Naive thymus-derived CD8-positive, alpha-beta T cell (primary cell): ENCODE data around the gene ABCA2. TPM values are rescaled to one million over a fixed set of nuclear protein-coding genes. Genes with fewer than 3 reads are reported as not detected.

Experiments used
- ATAC-seq, 2 donors: fragments of 150-1000 bp; cut with Tn5 transposase in 1 of 2; sonication (Bioruptor Pico), chemical (Tn5 transposase) in 1 of 2; 1 replicate in 1 of 2; 2 replicates in 1 of 2; pipeline ENCODE4 v1.10.0; 2021; ENCODE audit warnings: mild to moderate bottlenecking in 2 of 2, moderate library complexity in 2 of 2
- POLR2A ChIA-PET: fragments of 350-600 bp; sonication (Branson Sonifier 250); formaldehyde crosslinking; loops from one replicate; lab custom pipeline; 2021; ENCODE audit warnings: antibody characterized with exemption; lab: Charles Lee
- DNase-seq, 10 donors: peaks; one replicate each; pipeline versions ENCODE4 v3.0.0 to v3.0.0-alpha.2; 2020 to 2022
- H3K27ac Mint-ChIP-seq, 10 donors: one replicate each; pipeline ENCODE4 v1.8.0; 2020 to 2022; ENCODE audit warnings: mild to moderate bottlenecking in 10 of 10, mixed read lengths in 10 of 10, moderate library complexity in 4 of 10, inconsistent platforms in 1 of 10
- H3K27me3 Mint-ChIP-seq, 5 donors: one replicate each; pipeline ENCODE4 v1.8.0; 2021 to 2022; ENCODE audit warnings: mixed read lengths in 5 of 5
- H3K36me3 Mint-ChIP-seq, 3 donors: one replicate each; pipeline ENCODE4 v1.8.0; 2020 to 2022; ENCODE audit warnings: mixed read lengths in 3 of 3, mild to moderate bottlenecking in 2 of 3, inconsistent platforms in 1 of 3
- H3K4me1 Mint-ChIP-seq, 4 donors: one replicate each; pipeline ENCODE4 v1.8.0; 2021 to 2022; ENCODE audit warnings: mixed read lengths in 4 of 4
- H3K4me3 Mint-ChIP-seq, 10 donors: one replicate each; pipeline ENCODE4 v1.8.0; 2020 to 2022; ENCODE audit warnings: mild to moderate bottlenecking in 10 of 10, mixed read lengths in 10 of 10, moderate library complexity in 6 of 10, inconsistent platforms in 1 of 10
- H3K9me3 Mint-ChIP-seq, 9 donors: one replicate each; pipeline ENCODE4 v1.8.0; 2020 to 2022; ENCODE audit warnings: mixed read lengths in 9 of 9, mild to moderate bottlenecking in 3 of 9, inconsistent platforms in 1 of 9, moderate library complexity in 1 of 9
- polyA plus RNA-seq, 3 donors: library from polyadenylated mRNA; unstranded; fragments of 300-500 nt; fragmentation: Illumina TruSeq; gene quantifications; one replicate each; pipeline ENCODE4 v1.2.3, GENCODE V29; 2021
- total RNA-seq, 8 experiments: library from RNA in 2 of 8; stranded (reverse) in 2 of 8; gene quantifications; one replicate each; pipeline ENCODE4 v1.2.3 and lab custom pipeline; 2021 to 2026

The ABCA2 gene
- total and polyA plus RNA-seq, 5 experiments from 2014 or later, result 3.9 to 41.5 (median 9.4) TPM

- no peak for DNase-seq
- Mint-ChIP-seq H3K4me3 (peak overlapping the region in 3 of 10 donors; percentile 63 to 78 (median 74)), H3K4me1 (peaks cover 14 to 65% (median 43%) of the 10 kb centered on the region in 4 donors), H3K27me3 (no peaks in the 10 kb centered on the region), H3K9me3 (peaks cover 0 to 11% (median 0%) of the 10 kb centered on the region in 9 donors), H3K27ac (peak overlapping the region in 5 of 10 donors; percentile 34 to 93 (median 72)), H3K36me3 (no peaks in the 10 kb centered on the region)
- no peak for ATAC-seq
- POLR2A ChIA-PET, result interaction anchor here (0.8 to 2.3 kb wide), 11 partner anchors 9 to 96 kb away, joined by 3 to 12 read pairs (median 3); partner anchors contain the start of genes C8G, CLIC3 and PAXX
Measured at GRCh38 chr9:136958898-136959850, 68.9 kb downstream of the ABCA2 start.

- ATAC-seq, result no peak
- no peak for DNase-seq
- POLR2A ChIA-PET, result interaction anchor here (0.6 to 1.7 kb wide), 4 partner anchors 21 to 118 kb away, joined by 3 to 4 read pairs (median 3); partner anchors contain the start of gene CLIC3
- no peaks in the 10 kb centered on the region for H3K36me3 Mint-ChIP-seq
- peaks cover 0 to 11% (median 0%) of the 10 kb centered on the region in 9 donors for H3K9me3 Mint-ChIP-seq
- peak overlapping the region in 3 of 10 donors; percentile 6 to 64 (median 37) for H3K27ac Mint-ChIP-seq
- no peaks in the 10 kb centered on the region for H3K27me3 Mint-ChIP-seq
- H3K4me3 Mint-ChIP-seq, result peak overlapping the region in 2 of 10 donors; percentile 6 to 39
- peaks cover 14 to 65% (median 42%) of the 10 kb centered on the region in 4 donors for H3K4me1 Mint-ChIP-seq
Measured at GRCh38 chr9:136958473-136958872, 69.6 kb downstream of the ABCA2 start.

- peak overlapping the region in 1 of 10 donors; percentile 39 for H3K4me3 Mint-ChIP-seq
- no peak for DNase-seq
- POLR2A ChIA-PET, result interaction anchor here (0.6 to 1.7 kb wide), 2 partner anchors 35 to 118 kb away, joined by 3 to 4 read pairs; no protein-coding TSS in a partner anchor
- H3K27ac Mint-ChIP-seq, result peak overlapping the region in 3 of 10 donors; percentile 38 to 72 (median 64)
- H3K9me3 Mint-ChIP-seq, result peaks cover 0 to 11% (median 0%) of the 10 kb centered on the region in 9 donors
- peaks cover 10 to 59% (median 37%) of the 10 kb centered on the region in 4 donors for H3K4me1 Mint-ChIP-seq
- no peaks in the 10 kb centered on the region for H3K27me3 Mint-ChIP-seq
- no peaks in the 10 kb centered on the region for H3K36me3 Mint-ChIP-seq
- no peak for ATAC-seq
Measured at GRCh38 chr9:136957901-136958300, 70.1 kb downstream of the ABCA2 start.

GRCh38 chr9:136957461-136957860 is 70.6 kb downstream of the ABCA2 start:
- ATAC-seq (no peak), DNase-seq (no peak)
- Mint-ChIP-seq H3K27ac (no peak overlapping the region), H3K9me3 (peaks cover 0 to 11% (median 0%) of the 10 kb centered on the region in 9 donors), H3K4me1 (peaks cover 8 to 55% (median 33%) of the 10 kb centered on the region in 4 donors), H3K4me3 (no peak overlapping the region), H3K27me3 (no peaks in the 10 kb centered on the region), H3K36me3 (no peaks in the 10 kb centered on the region)
- POLR2A ChIA-PET, result no interaction called here

Other genes starting within 250 kb of the ABCA2 start
Only the 30 nearest of the 38 such genes appear.
- 1 to 10 TPM; 1.3 TPM for gene AJM1, start 185.8 kb downstream of the ABCA2 start, total RNA-seq
- gene AJM1, start 185.8 kb downstream of the ABCA2 start, polyA plus RNA-seq, result under 1 TPM in 2 of 3 donors, not detected in 1; 0.05 to 0.10 TPM
- gene PHPT1, start 178.8 kb downstream of the ABCA2 start, total RNA-seq, result 10 to 100 TPM; 25.2 to 29.6 TPM
- gene PHPT1, start 178.8 kb downstream of the ABCA2 start, polyA plus RNA-seq, result 10 to 100 TPM; 82.6 to 98.1 (median 83.1) TPM
- gene MAMDC4, start 175.9 kb downstream of the ABCA2 start, total RNA-seq, result 1 to 10 TPM; 6.3 to 7.5 TPM
- under 1 TPM in 2 of 3 donors, not detected in 1; 0.14 to 0.35 TPM for gene MAMDC4, start 175.9 kb downstream of the ABCA2 start, polyA plus RNA-seq
- gene EDF1, start 161.9 kb downstream of the ABCA2 start, total RNA-seq, result 100 to 1,000 TPM; 291 to 301 TPM
- 100 to 1,000 TPM; 319 to 403 (median 380) TPM for gene EDF1, start 161.9 kb downstream of the ABCA2 start, polyA plus RNA-seq
- gene TRAF2, start 141.7 kb downstream of the ABCA2 start, total RNA-seq, result 10 to 100 TPM; 28.0 to 34.4 TPM
- 10 to 100 TPM in 2 of 3 donors, 1 to 10 TPM in 1; 7.9 to 24.4 (median 12.2) TPM for gene TRAF2, start 141.7 kb downstream of the ABCA2 start, polyA plus RNA-seq
- 10 to 100 TPM; 93.1 TPM for gene FBXW5, start 83.5 kb downstream of the ABCA2 start, total RNA-seq
- 10 to 100 TPM; 62.9 to 92.1 (median 83.7) TPM for gene FBXW5, start 83.5 kb downstream of the ABCA2 start, polyA plus RNA-seq
- gene C8G, start 83.0 kb downstream of the ABCA2 start, total RNA-seq, result under 1 TPM in 1 of 2 experiments, not detected in 1; 0.99 TPM
- 1 to 10 TPM in 1 of 3 donors, not detected in 2; 1.6 TPM for gene C8G, start 83.0 kb downstream of the ABCA2 start, polyA plus RNA-seq
- gene LCN12, start 76.0 kb downstream of the ABCA2 start, total RNA-seq, result 1 to 10 TPM; 2.6 to 2.7 TPM
- gene LCN12, start 76.0 kb downstream of the ABCA2 start, polyA plus RNA-seq, result not detected
- gene PTGDS, start 50.7 kb downstream of the ABCA2 start, total RNA-seq, result under 1 TPM in 1 of 2 experiments, not detected in 1; 0.58 TPM
- 1 to 10 TPM in 1 of 3 donors, under 1 TPM in 1, not detected in 1; 0.31 to 3.2 TPM for gene PTGDS, start 50.7 kb downstream of the ABCA2 start, polyA plus RNA-seq
- gene LCNL1, start 45.2 kb downstream of the ABCA2 start, total RNA-seq, result under 1 TPM; 0.44 to 0.74 TPM
- gene LCNL1, start 45.2 kb downstream of the ABCA2 start, polyA plus RNA-seq, result not detected
- gene PAXX, start 35.8 kb downstream of the ABCA2 start, total RNA-seq, result 100 to 1,000 TPM; 129 to 137 TPM
- gene PAXX, start 35.8 kb downstream of the ABCA2 start, polyA plus RNA-seq, result 100 to 1,000 TPM; 104 to 119 (median 112) TPM
- 10 to 100 TPM; 11.1 to 13.5 TPM for gene CLIC3, start 31.7 kb downstream of the ABCA2 start, total RNA-seq
- gene CLIC3, start 31.7 kb downstream of the ABCA2 start, polyA plus RNA-seq, result 10 to 100 TPM in 2 of 3 donors, 1 to 10 TPM in 1; 7.0 to 30.2 (median 16.9) TPM
- gene FUT7, start 3.9 kb upstream of the ABCA2 start, total RNA-seq, result under 1 TPM in 1 of 2 experiments, not detected in 1; 0.13 TPM
- 1 to 10 TPM; 1.2 to 1.6 (median 1.6) TPM for gene FUT7, start 3.9 kb upstream of the ABCA2 start, polyA plus RNA-seq
- gene NPDC1, start 17.9 kb upstream of the ABCA2 start, total RNA-seq, result 1 to 10 TPM; 2.8 to 4.3 TPM
- gene NPDC1, start 17.9 kb upstream of the ABCA2 start, polyA plus RNA-seq, result 1 to 10 TPM; 2.1 to 9.3 (median 4.2) TPM
- gene ENTPD2, start 25.8 kb upstream of the ABCA2 start, total RNA-seq, result not detected
- not detected for gene ENTPD2, start 25.8 kb upstream of the ABCA2 start, polyA plus RNA-seq
- under 1 TPM; 0.27 to 0.44 TPM for gene SAPCD2, start 42.3 kb upstream of the ABCA2 start, total RNA-seq
- gene SAPCD2, start 42.3 kb upstream of the ABCA2 start, polyA plus RNA-seq, result under 1 TPM in 2 of 3 donors, not detected in 1; 0.23 to 0.27 TPM
- gene UAP1L1, start 49.3 kb upstream of the ABCA2 start, total RNA-seq, result 10 to 100 TPM; 25.2 to 28.7 TPM
- gene UAP1L1, start 49.3 kb upstream of the ABCA2 start, polyA plus RNA-seq, result 1 to 10 TPM; 2.3 to 7.8 (median 2.8) TPM
- gene MAN1B1, start 58.7 kb upstream of the ABCA2 start, total RNA-seq, result 10 to 100 TPM; 66.9 to 73.2 TPM
- 10 to 100 TPM; 30.6 to 46.6 (median 38.3) TPM for gene MAN1B1, start 58.7 kb upstream of the ABCA2 start, polyA plus RNA-seq
- gene DPP7, start 86.5 kb upstream of the ABCA2 start, total RNA-seq, result 100 to 1,000 TPM; 278 to 298 TPM
- gene DPP7, start 86.5 kb upstream of the ABCA2 start, polyA plus RNA-seq, result 100 to 1,000 TPM in 2 of 3 donors, 10 to 100 TPM in 1; 98.7 to 126 (median 121) TPM
- not detected for gene GRIN1, start 110.9 kb upstream of the ABCA2 start, total RNA-seq
- gene GRIN1, start 110.9 kb upstream of the ABCA2 start, polyA plus RNA-seq, result not detected
- gene LRRC26, start 141.8 kb upstream of the ABCA2 start, total RNA-seq, result not detected
- gene LRRC26, start 141.8 kb upstream of the ABCA2 start, polyA plus RNA-seq, result not detected
- gene TMEM210, start 143.8 kb upstream of the ABCA2 start, total RNA-seq, result not detected
- gene TMEM210, start 143.8 kb upstream of the ABCA2 start, polyA plus RNA-seq, result not detected
- gene ANAPC2, start 160.3 kb upstream of the ABCA2 start, total RNA-seq, result 100 to 1,000 TPM; 143 to 146 TPM
- 1 to 10 TPM; 3.4 to 5.9 (median 4.3) TPM for gene ANAPC2, start 160.3 kb upstream of the ABCA2 start, polyA plus RNA-seq
- 10 to 100 TPM; 39.2 to 43.4 TPM for gene SSNA1, start 160.4 kb upstream of the ABCA2 start, total RNA-seq
- 100 to 1,000 TPM in 2 of 3 donors, 10 to 100 TPM in 1; 97.8 to 123 (median 119) TPM for gene SSNA1, start 160.4 kb upstream of the ABCA2 start, polyA plus RNA-seq
- gene TPRN, start 172.5 kb upstream of the ABCA2 start, total RNA-seq, result 10 to 100 TPM; 10.1 TPM
- under 1 TPM; 0.15 to 0.42 (median 0.39) TPM for gene TPRN, start 172.5 kb upstream of the ABCA2 start, polyA plus RNA-seq
- gene TMEM203, start 177.4 kb upstream of the ABCA2 start, total RNA-seq, result 10 to 100 TPM; 42.7 to 43.0 TPM
- 100 to 1,000 TPM; 128 to 163 (median 155) TPM for gene TMEM203, start 177.4 kb upstream of the ABCA2 start, polyA plus RNA-seq
- 10 to 100 TPM; 35.0 to 39.8 TPM for gene NDOR1, start 177.5 kb upstream of the ABCA2 start, total RNA-seq
- 1 to 10 TPM; 2.4 to 9.5 (median 5.7) TPM for gene NDOR1, start 177.5 kb upstream of the ABCA2 start, polyA plus RNA-seq
- gene RNF208, start 194.0 kb upstream of the ABCA2 start, total RNA-seq, result 1 to 10 TPM in 1 of 2 experiments, under 1 TPM in 1; 0.91 to 1.7 TPM
- gene RNF208, start 194.0 kb upstream of the ABCA2 start, polyA plus RNA-seq, result not detected
- gene CYSRT1, start 196.9 kb upstream of the ABCA2 start, total RNA-seq, result under 1 TPM; 0.30 to 0.47 TPM
- not detected for gene CYSRT1, start 196.9 kb upstream of the ABCA2 start, polyA plus RNA-seq
- under 1 TPM in 1 of 2 experiments, not detected in 1; 0.21 TPM for gene RNF224, start 199.3 kb upstream of the ABCA2 start, total RNA-seq
- gene RNF224, start 199.3 kb upstream of the ABCA2 start, polyA plus RNA-seq, result not detected